ENCODE results near the gene DLX4.
A peak's percentile ranks its signal among the peaks of the same experiment; 100 is the strongest.

Gene DLX4

GRCh38 chr17:49946964-49947584 is 21.9 kb upstream of the DLX4 start:
- DNase-seq (ENCODE audit: low spot score) = no peak

- no peak for DNase-seq (ENCODE audit: low spot score)
These were observed 19.4 kb upstream of the DLX4 start for GRCh38 chr17:49949634-49950033.

- DNase-seq (ENCODE audit: low spot score) = no peak
These were observed 17.5 kb upstream of the DLX4 start for GRCh38 chr17:49951362-49952082.

- peak; percentile 78 for DNase-seq (ENCODE audit: low spot score)
These were observed 16.6 kb upstream of the DLX4 start for GRCh38 chr17:49952209-49952911.

- DNase-seq (ENCODE audit: low spot score) = no peak
These were observed 16.0 kb upstream of the DLX4 start for GRCh38 chr17:49952912-49953497.

GRCh38 chr17:49955157-49955556 is 13.8 kb upstream of the DLX4 start:
- DNase-seq (ENCODE audit: low spot score) = no peak

- DNase-seq (ENCODE audit: low spot score) = no peak
These were observed 12.2 kb upstream of the DLX4 start for GRCh38 chr17:49956780-49957179.

- no peak for DNase-seq (ENCODE audit: low spot score)
These were observed 11.6 kb upstream of the DLX4 start for GRCh38 chr17:49957350-49957749.

GRCh38 chr17:49958723-49959122 is 10.3 kb upstream of the DLX4 start:
- no peak for DNase-seq (ENCODE audit: low spot score)

- DNase-seq (ENCODE audit: low spot score) = no peak
These were observed 9.6 kb upstream of the DLX4 start for GRCh38 chr17:49959183-49959935.

- no peak for DNase-seq (ENCODE audit: low spot score)
These were observed 6.2 kb upstream of the DLX4 start for GRCh38 chr17:49962599-49963308.

GRCh38 chr17:49963309-49963625 is 5.7 kb upstream of the DLX4 start:
- DNase-seq (ENCODE audit: low spot score) = no peak

GRCh38 chr17:49963626-49964302 is 5.2 kb upstream of the DLX4 start:
- no peak for DNase-seq (ENCODE audit: low spot score)

GRCh38 chr17:49964303-49964768 is 4.7 kb upstream of the DLX4 start:
- DNase-seq (ENCODE audit: low spot score) = no peak

- peak; percentile 25 for DNase-seq (ENCODE audit: low spot score)
These were observed 4.0 kb upstream of the DLX4 start for GRCh38 chr17:49964769-49965523.

GRCh38 chr17:49965524-49965909 is 3.5 kb upstream of the DLX4 start:
- no peak for DNase-seq (ENCODE audit: low spot score)

GRCh38 chr17:49966767-49967166 is 2.2 kb upstream of the DLX4 start:
- DNase-seq (ENCODE audit: low spot score) = no peak

GRCh38 chr17:49967205-49967604 is 1.8 kb upstream of the DLX4 start:
- DNase-seq (ENCODE audit: low spot score) = no peak

- DNase-seq (ENCODE audit: low spot score) = no peak
These were observed 1.2 kb upstream of the DLX4 start for GRCh38 chr17:49967621-49968404.
